Subcutaneous abdominal adipose tissue (tissue), 5 donors: ENCODE data around the gene PSG2.
"Not testable (repeated sequence)": the region's sequence is repeated elsewhere in the genome, so short reads cannot be mapped to it uniquely, and the experiment has no call there.

Experiments
- H3K27ac ChIP-seq: one replicate; pipeline ENCODE4 v1.7.0; 2013; ENCODE audit warnings: low read depth, mild to moderate bottlenecking, inconsistent platforms, low read length, moderate library complexity
- H3K27me3 ChIP-seq, 5 donors: one replicate each; pipeline ENCODE4 v1.7.0; 2013; ENCODE audit warnings: low read length in 5 of 5, inconsistent platforms in 1 of 5; ENCODE audit not compliant: control insufficient read depth in 5 of 5, insufficient read depth in 4 of 5
- H3K36me3 ChIP-seq, 5 donors: one replicate each; pipeline ENCODE4 v1.7.0; 2013; ENCODE audit warnings: low read length in 5 of 5; ENCODE audit not compliant: control insufficient read depth in 5 of 5, insufficient read depth in 5 of 5
- H3K4me1 ChIP-seq, 5 donors: one replicate each; pipeline ENCODE4 v1.7.0; 2013; ENCODE audit warnings: low read length in 5 of 5, mild to moderate bottlenecking in 3 of 5, moderate library complexity in 1 of 5; ENCODE audit not compliant: control insufficient read depth in 5 of 5, insufficient read depth in 5 of 5
- H3K4me3 ChIP-seq, 5 donors: one replicate each; pipeline ENCODE4 v1.7.0; 2013; ENCODE audit warnings: low read length in 5 of 5, low read depth in 1 of 5
- H3K9ac ChIP-seq, 5 donors: one replicate each; pipeline ENCODE4 v1.7.0; 2013; ENCODE audit warnings: low read length in 5 of 5, mild to moderate bottlenecking in 4 of 5, moderate library complexity in 3 of 5
- H3K9me3 ChIP-seq, 5 donors: one replicate each; pipeline ENCODE4 v1.7.0; 2013; ENCODE audit warnings: low read length in 5 of 5; ENCODE audit not compliant: control insufficient read depth in 5 of 5
- donor health status: healthy.
- donor health status: healthy.
- donor health status: healthy.
- donor health status: healthy.
- donor health status: healthy.

PSG2 gene

GRCh38 chr19:43114626-43115025 lies 32.1 kb upstream of the PSG2 start:
- not testable (repeated sequence) for H3K9ac ChIP-seq, H3K4me1 ChIP-seq, H3K27ac ChIP-seq, H3K4me3 ChIP-seq, H3K36me3 ChIP-seq, H3K27me3 ChIP-seq, H3K9me3 ChIP-seq

GRCh38 chr19:43107401-43107800 lies 24.9 kb upstream of the PSG2 start:
- H3K4me3 ChIP-seq, H3K27ac ChIP-seq, H3K36me3 ChIP-seq, H3K27me3 ChIP-seq, H3K9ac ChIP-seq, H3K4me1 ChIP-seq: not testable (repeated sequence)
- H3K9me3 ChIP-seq: peaks cover 0 to 15% (median 11%) of the 10 kb centered on the region in 5 donors

GRCh38 chr19:43105496-43105895 lies 23.0 kb upstream of the PSG2 start:
- peaks cover 0 to 2% (median 0%) of the 10 kb centered on the region in 5 donors for H3K36me3 ChIP-seq
- no peak overlapping the region for H3K27ac ChIP-seq
- H3K9ac ChIP-seq: no peak overlapping the region
- no peaks in the 10 kb centered on the region for H3K4me1 ChIP-seq
- no peak overlapping the region for H3K4me3 ChIP-seq
- no peaks in the 10 kb centered on the region for H3K27me3 ChIP-seq
- H3K9me3 ChIP-seq: peaks cover 0 to 20% (median 11%) of the 10 kb centered on the region in 5 donors

GRCh38 chr19:43104215-43104850 lies 21.8 kb upstream of the PSG2 start:
- not testable (repeated sequence) for H3K4me1 ChIP-seq, H3K9ac ChIP-seq, H3K27me3 ChIP-seq, H3K36me3 ChIP-seq, H3K27ac ChIP-seq, H3K4me3 ChIP-seq
- peaks cover 0 to 20% (median 11%) of the 10 kb centered on the region in 5 donors for H3K9me3 ChIP-seq

GRCh38 chr19:43101950-43102349 lies 19.4 kb upstream of the PSG2 start:
- no peak overlapping the region for H3K4me3 ChIP-seq
- no peak overlapping the region for H3K9ac ChIP-seq
- H3K9me3 ChIP-seq: peaks cover 0 to 20% (median 11%) of the 10 kb centered on the region in 5 donors
- H3K36me3 ChIP-seq: peaks cover 0 to 2% (median 0%) of the 10 kb centered on the region in 5 donors
- H3K27ac ChIP-seq: no peak overlapping the region
- no peaks in the 10 kb centered on the region for H3K27me3 ChIP-seq
- H3K4me1 ChIP-seq: no peaks in the 10 kb centered on the region

- not testable (repeated sequence) for H3K9me3 ChIP-seq
Measured at GRCh38 chr19:43098416-43098815, 15.9 kb upstream of the PSG2 start.

GRCh38 chr19:43087702-43088340 lies 5.3 kb upstream of the PSG2 start:
- H3K27ac ChIP-seq, H3K9me3 ChIP-seq, H3K36me3 ChIP-seq, H3K4me1 ChIP-seq, H3K27me3 ChIP-seq, H3K4me3 ChIP-seq, H3K9ac ChIP-seq: not testable (repeated sequence)

More at GRCh38 chr19:43098416-43098815, 15.9 kb upstream of the PSG2 start:
- H3K27me3 ChIP-seq, H3K36me3 ChIP-seq, H3K27ac ChIP-seq, H3K4me3 ChIP-seq, H3K4me1 ChIP-seq, H3K9ac ChIP-seq: not testable (repeated sequence)

GRCh38 chr19:43085796-43086530 lies 3.5 kb upstream of the PSG2 start:
- not testable (repeated sequence) for H3K27ac ChIP-seq, H3K4me3 ChIP-seq, H3K9ac ChIP-seq, H3K9me3 ChIP-seq, H3K27me3 ChIP-seq, H3K4me1 ChIP-seq, H3K36me3 ChIP-seq

GRCh38 chr19:43084196-43084832 lies 1.8 kb upstream of the PSG2 start:
- H3K36me3 ChIP-seq, H3K4me3 ChIP-seq, H3K27me3 ChIP-seq, H3K27ac ChIP-seq, H3K4me1 ChIP-seq, H3K9ac ChIP-seq, H3K9me3 ChIP-seq: not testable (repeated sequence)

- not testable (repeated sequence) for H3K27me3 ChIP-seq, H3K9me3 ChIP-seq, H3K9ac ChIP-seq, H3K27ac ChIP-seq, H3K36me3 ChIP-seq, H3K4me1 ChIP-seq, H3K4me3 ChIP-seq
Measured at GRCh38 chr19:43083721-43084120, 1.2 kb upstream of the PSG2 start.
